Activated B cell treated with CpG ODN at 0.5 μM for 24 hours (primary cell): Measurements from ENCODE around the gene GPATCH2L. TPM values are rescaled to one million over a fixed set of nuclear protein-coding genes. Genes with fewer than 3 reads are reported as not detected.

Experiments used
- ATAC-seq: fragments of 200-7000 bp; cut with Tn5 transposase; one replicate; pipeline ENCODE4 v1.10.0; 2021; ENCODE audit warnings: low read depth, mild to moderate bottlenecking, moderate library complexity
- CTCF ChIA-PET: fragments of 350-600 bp; sonication (Branson Sonifier 250); formaldehyde crosslinking; loops from one replicate; lab custom pipeline; 2021; ENCODE audit warnings: antibody characterized with exemption; lab: Charles Lee
- POLR2A ChIA-PET: fragments of 350-600 bp; sonication (Branson Sonifier 250); formaldehyde crosslinking; loops from one replicate; lab custom pipeline; 2021; ENCODE audit warnings: antibody characterized with exemption; lab: Charles Lee
- DNase-seq: peaks from one replicate; pipeline ENCODE4 v3.0.0; 2022
- H3K27ac Mint-ChIP-seq: one replicate; pipeline ENCODE4 v1.8.0; 2020; ENCODE audit warnings: mixed read lengths
- H3K27me3 Mint-ChIP-seq: one replicate; pipeline ENCODE4 v1.8.0; 2021; ENCODE audit warnings: mixed read lengths
- H3K36me3 Mint-ChIP-seq: one replicate; pipeline ENCODE4 v1.8.0; 2021; ENCODE audit warnings: low read depth, mixed read lengths
- H3K4me1 Mint-ChIP-seq: one replicate; pipeline ENCODE4 v1.8.0; 2021; ENCODE audit warnings: mixed read lengths
- H3K4me3 Mint-ChIP-seq: one replicate; pipeline ENCODE4 v1.8.0; 2020; ENCODE audit warnings: mild to moderate bottlenecking, mixed read lengths
- H3K9me3 Mint-ChIP-seq: one replicate; pipeline ENCODE4 v1.8.0; 2020; ENCODE audit warnings: mixed read lengths
- CTCF ChIP-seq: fragments of 200-600 bp; IDR thresholded peaks from one replicate; pipeline ENCODE4 v1.8.0; 2022; ENCODE audit warnings: antibody characterized with exemption, mild to moderate bottlenecking
- intact Hi-C: fragments of 100-400 bp; cut with micrococcal nuclease; formaldehyde crosslinking; loops from one replicate; pipeline ENCODE4 v1.15.1; 2024
- total RNA-seq: library from RNA; stranded (reverse); gene quantifications from 2 replicates; pipeline ENCODE4 v1.2.3, GENCODE V29; 2022

The GPATCH2L gene
- total RNA-seq, 1 donor from 2014 or later = 82.3 TPM

GRCh38 chr14:76245097-76245496 lies 93.4 kb downstream of the GPATCH2L start:
- no peak for DNase-seq
- ChIA-PET POLR2A (no interaction called here), CTCF (no interaction called here)
- TF ChIP-seq CTCF = no peak
- no peak overlapping the region for H3K4me3 Mint-ChIP-seq
- peaks cover 21% of the 10 kb centered on the region for H3K9me3 Mint-ChIP-seq
- intact Hi-C loops = no loop called here
- H3K27me3 Mint-ChIP-seq = peaks cover 1% of the 10 kb centered on the region
- H3K27ac Mint-ChIP-seq = no peak overlapping the region
- ATAC-seq = no peak
- H3K4me1 Mint-ChIP-seq = no peaks in the 10 kb centered on the region
- H3K36me3 Mint-ChIP-seq = peaks cover 6% of the 10 kb centered on the region

GRCh38 chr14:76250302-76250701 lies 98.6 kb downstream of the GPATCH2L start:
- POLR2A ChIA-PET = no interaction called here
- Mint-ChIP-seq H3K9me3 (no peaks in the 10 kb centered on the region), H3K4me3 (no peak overlapping the region), H3K27ac (no peak overlapping the region), H3K27me3 (no peaks in the 10 kb centered on the region), H3K36me3 (no peaks in the 10 kb centered on the region), H3K4me1 (no peaks in the 10 kb centered on the region)
- no peak for TF ChIP-seq CTCF
- DNase-seq (no peak), ATAC-seq (no peak)
- CTCF ChIA-PET = no interaction called here
- intact Hi-C loops = no loop called here

GRCh38 chr14:76252471-76252870 lies 100.7 kb downstream of the GPATCH2L start:
- H3K36me3 Mint-ChIP-seq = no peaks in the 10 kb centered on the region
- intact Hi-C loops = no loop called here
- TF ChIP-seq CTCF = no peak
- no peak overlapping the region for H3K27ac Mint-ChIP-seq
- H3K27me3 Mint-ChIP-seq = no peaks in the 10 kb centered on the region
- DNase-seq (no peak), ATAC-seq (no peak)
- CTCF ChIA-PET = no interaction called here
- no peaks in the 10 kb centered on the region for H3K4me1 Mint-ChIP-seq
- no peak overlapping the region for H3K4me3 Mint-ChIP-seq
- no peaks in the 10 kb centered on the region for H3K9me3 Mint-ChIP-seq
- POLR2A ChIA-PET = no interaction called here

- CTCF ChIA-PET = no interaction called here
- DNase-seq (no peak), ATAC-seq (no peak)
- Mint-ChIP-seq H3K27ac (no peak overlapping the region), H3K36me3 (no peaks in the 10 kb centered on the region), H3K27me3 (no peaks in the 10 kb centered on the region), H3K9me3 (no peaks in the 10 kb centered on the region), H3K4me1 (no peaks in the 10 kb centered on the region), H3K4me3 (no peak overlapping the region)
- TF ChIP-seq CTCF = no peak
- intact Hi-C loops = no loop called here
- POLR2A ChIA-PET = no interaction called here
Measured at GRCh38 chr14:76253111-76253510, 101.4 kb downstream of the GPATCH2L start.

GRCh38 chr14:76256545-76256944 lies 104.8 kb downstream of the GPATCH2L start:
- intact Hi-C loops = no loop called here
- Mint-ChIP-seq H3K36me3 (no peaks in the 10 kb centered on the region), H3K4me1 (no peaks in the 10 kb centered on the region), H3K9me3 (no peaks in the 10 kb centered on the region), H3K4me3 (no peak overlapping the region), H3K27me3 (no peaks in the 10 kb centered on the region), H3K27ac (no peak overlapping the region)
- ChIA-PET POLR2A (no interaction called here), CTCF (no interaction called here)
- DNase-seq (no peak), ATAC-seq (no peak)
- no peak for TF ChIP-seq CTCF
